Measurements from ENCODE around the gene CHMP5. TPM values are rescaled to one million over a fixed set of nuclear protein-coding genes. Genes with fewer than 3 reads are reported as not detected.

The CHMP5 gene
- polyA plus RNA-seq, 1 donor (not counting 4 experiments of a cell fraction or from before 2014, with no cell fraction given): 132 TPM

GRCh38 chr9:33300546-33300945 is 35.7 kb downstream of the CHMP5 start:
- Histone ChIP-seq H4K20me1 (ENCODE audit: control insufficient read depth, extremely low read depth, insufficient read depth, low read length) (no peaks in the 10 kb centered on the region), H3K4me3 (ENCODE audit: control insufficient read depth in 2 of 3, extremely low read depth in 1 of 3, insufficient read depth in 2 of 3, low read depth in 1 of 3, low read length in 3 of 3) (no peak overlapping the region), H3K27ac (ENCODE audit: control insufficient read depth, insufficient read depth, low read length) (no peak overlapping the region), H3K9me1 (ENCODE audit: control insufficient read depth, extremely low read depth, insufficient read depth, low read length) (no peaks in the 10 kb centered on the region), H3K9me3 (ENCODE audit: control insufficient read depth, low read depth, low read length) (no peaks in the 10 kb centered on the region), H3K4me2 (ENCODE audit: control insufficient read depth, extremely low read depth, insufficient read depth, low read depth, low read length) (no peak overlapping the region), H2AFZ (ENCODE audit: control insufficient read depth, low read length) (no peak overlapping the region), H3K4me1 (ENCODE audit: control insufficient read depth, extremely low read depth, insufficient read depth, low read length) (peaks cover 5% of the 10 kb centered on the region), H3K79me2 (ENCODE audit: control insufficient read depth, insufficient read depth, low read length) (peaks cover 42% of the 10 kb centered on the region), H3K27me3 (ENCODE audit: control insufficient read depth, extremely low read depth, insufficient read depth, low read length) (no peaks in the 10 kb centered on the region), H3K9ac (ENCODE audit: control insufficient read depth, extremely low read depth, insufficient read depth, low read length) (no peak overlapping the region), H3K36me3 (ENCODE audit: control insufficient read depth in 2 of 2, extremely low read depth in 1 of 2, insufficient read depth in 2 of 2, low read length in 2 of 2) (peaks cover 27 to 52% of the 10 kb centered on the region in 2 experiments)
- TF ChIP-seq EZH2 (IDR thresholded peaks at IDR 0.05; ENCODE audit: low read length): no peak
- no peak for TF ChIP-seq CTCF (optimal IDR thresholded peaks at IDR 0.05 in 1 of 3, IDR thresholded peaks at IDR 0.05 in 1 of 3, conservative IDR thresholded peaks at IDR 0.05 in 1 of 3; ENCODE audit: extremely low read depth in 1 of 3, insufficient read depth in 2 of 3, low read length in 3 of 3)
- DNase-seq (ENCODE audit: low read depth, low spot score) (no peak), FAIRE-seq (no peak)
- dilution Hi-C loops (cut with MboI; ENCODE audit: extremely low pct_ligation_motif_present, low sequenced_read_pairs): no loop called here

GRCh38 chr9:33304362-33304761 is 39.5 kb downstream of the CHMP5 start:
- Histone ChIP-seq H3K27ac (ENCODE audit: control insufficient read depth, insufficient read depth, low read length) (no peak overlapping the region), H4K20me1 (ENCODE audit: control insufficient read depth, extremely low read depth, insufficient read depth, low read length) (no peaks in the 10 kb centered on the region), H3K4me2 (ENCODE audit: control insufficient read depth, extremely low read depth, insufficient read depth, low read depth, low read length) (no peak overlapping the region), H3K9me3 (ENCODE audit: control insufficient read depth, low read depth, low read length) (no peaks in the 10 kb centered on the region), H3K9ac (ENCODE audit: control insufficient read depth, extremely low read depth, insufficient read depth, low read length) (no peak overlapping the region), H3K79me2 (ENCODE audit: control insufficient read depth, insufficient read depth, low read length) (peaks cover 6% of the 10 kb centered on the region), H3K27me3 (ENCODE audit: control insufficient read depth, extremely low read depth, insufficient read depth, low read length) (no peaks in the 10 kb centered on the region), H3K4me1 (ENCODE audit: control insufficient read depth, extremely low read depth, insufficient read depth, low read length) (no peaks in the 10 kb centered on the region), H2AFZ (ENCODE audit: control insufficient read depth, low read length) (no peak overlapping the region), H3K9me1 (ENCODE audit: control insufficient read depth, extremely low read depth, insufficient read depth, low read length) (no peaks in the 10 kb centered on the region), H3K36me3 (ENCODE audit: control insufficient read depth in 2 of 2, extremely low read depth in 1 of 2, insufficient read depth in 2 of 2, low read length in 2 of 2) (peaks cover 32 to 59% of the 10 kb centered on the region in 2 experiments), H3K4me3 (ENCODE audit: control insufficient read depth in 2 of 3, extremely low read depth in 1 of 3, insufficient read depth in 2 of 3, low read depth in 1 of 3, low read length in 3 of 3) (no peak overlapping the region)
- DNase-seq (ENCODE audit: low read depth, low spot score) (no peak), FAIRE-seq (peak; percentile 13)
- dilution Hi-C loops (cut with MboI; ENCODE audit: extremely low pct_ligation_motif_present, low sequenced_read_pairs): no loop called here
- TF ChIP-seq CTCF (optimal IDR thresholded peaks at IDR 0.05 in 1 of 3, IDR thresholded peaks at IDR 0.05 in 1 of 3, conservative IDR thresholded peaks at IDR 0.05 in 1 of 3; ENCODE audit: extremely low read depth in 1 of 3, insufficient read depth in 2 of 3, low read length in 3 of 3) (no peak), EZH2 (IDR thresholded peaks at IDR 0.05; ENCODE audit: low read length) (no peak)
